ENCODE results near the gene TRIM10.
"Not testable (repeated sequence)": the region's sequence is repeated elsewhere in the genome, so short reads cannot be mapped to it uniquely, and the experiment has no call there.

TRIM10 gene

GRCh38 chr6:30152910-30153610 lies 8.0 kb downstream of the TRIM10 start:
- no peak for DNase-seq (ENCODE audit: low read depth in 2 of 2)

GRCh38 chr6:30152016-30152673 lies 8.9 kb downstream of the TRIM10 start:
- DNase-seq (ENCODE audit: low read depth in 2 of 2) = no peak

- no peak for DNase-seq (ENCODE audit: low read depth in 2 of 2)
Observed at GRCh38 chr6:30151580-30151979, 9.4 kb downstream of the TRIM10 start.

GRCh38 chr6:30150671-30151395 lies 10.2 kb downstream of the TRIM10 start:
- no peak for DNase-seq (ENCODE audit: low read depth in 2 of 2)

- DNase-seq (ENCODE audit: low read depth in 2 of 2) = no peak
Observed at GRCh38 chr6:30149858-30150550, 11.0 kb downstream of the TRIM10 start.

GRCh38 chr6:30149234-30149633 lies 11.8 kb downstream of the TRIM10 start:
- DNase-seq (ENCODE audit: low read depth in 2 of 2) = no peak

- DNase-seq (ENCODE audit: low read depth in 2 of 2) = no peak
Observed at GRCh38 chr6:30147096-30147495, 13.9 kb downstream of the TRIM10 start.

- no peak for DNase-seq (ENCODE audit: low read depth in 2 of 2)
Observed at GRCh38 chr6:30145818-30146217, 15.2 kb downstream of the TRIM10 start.

- DNase-seq (ENCODE audit: low read depth in 2 of 2) = no peak
Observed at GRCh38 chr6:30144811-30145210, 16.2 kb downstream of the TRIM10 start.

- no peak for DNase-seq (ENCODE audit: low read depth in 2 of 2)
Observed at GRCh38 chr6:30143780-30144179, 17.2 kb downstream of the TRIM10 start.

- DNase-seq (ENCODE audit: low read depth in 2 of 2) = no peak
Observed at GRCh38 chr6:30142665-30143064, 18.3 kb downstream of the TRIM10 start.

- not testable (repeated sequence) for DNase-seq (ENCODE audit: low read depth in 2 of 2)
Observed at GRCh38 chr6:30140240-30140639, 20.8 kb downstream of the TRIM10 start.

GRCh38 chr6:30136570-30137286 lies 24.3 kb downstream of the TRIM10 start:
- no peak for DNase-seq (ENCODE audit: low read depth in 2 of 2)

- DNase-seq (ENCODE audit: low read depth in 2 of 2) = no peak
Observed at GRCh38 chr6:30135757-30136156, 25.3 kb downstream of the TRIM10 start, which contains the start of gene TRIM40. TRIM40 (plus strand) TSS chr6:30136140; CDS start chr6:30137037, 897 bp downstream.

GRCh38 chr6:30135147-30135546 lies 25.9 kb downstream of the TRIM10 start:
- DNase-seq (ENCODE audit: low read depth in 2 of 2) = no peak

- no peak for DNase-seq (ENCODE audit: low read depth in 2 of 2)
Observed at GRCh38 chr6:30131947-30132497, 29.0 kb downstream of the TRIM10 start.

GRCh38 chr6:30130887-30131862 lies 29.8 kb downstream of the TRIM10 start:
- DNase-seq (ENCODE audit: low read depth in 2 of 2) = peak; percentile 20 to 29

- no peak for DNase-seq (ENCODE audit: low read depth in 2 of 2)
Observed at GRCh38 chr6:30130179-30130679, 30.8 kb downstream of the TRIM10 start.

- no peak for DNase-seq (ENCODE audit: low read depth in 2 of 2)
Observed at GRCh38 chr6:30129265-30130178, 31.5 kb downstream of the TRIM10 start.

Data from stimulated activated CD8-positive, alpha-beta memory T cell treated with anti-CD3 and anti-CD28 coated beads, Interleukin-15, amount 100 ng/mL, for 48 hours (primary cell).